ENCODE measurements around the gene PTPN6. TPM values are rescaled to one million over a fixed set of nuclear protein-coding genes. Genes with fewer than 3 reads are reported as not detected.

PTPN6 gene
- total RNA-seq, 3 donors from 2014 or later = 37.4 to 61.7 (median 51.7) TPM

DNA sequence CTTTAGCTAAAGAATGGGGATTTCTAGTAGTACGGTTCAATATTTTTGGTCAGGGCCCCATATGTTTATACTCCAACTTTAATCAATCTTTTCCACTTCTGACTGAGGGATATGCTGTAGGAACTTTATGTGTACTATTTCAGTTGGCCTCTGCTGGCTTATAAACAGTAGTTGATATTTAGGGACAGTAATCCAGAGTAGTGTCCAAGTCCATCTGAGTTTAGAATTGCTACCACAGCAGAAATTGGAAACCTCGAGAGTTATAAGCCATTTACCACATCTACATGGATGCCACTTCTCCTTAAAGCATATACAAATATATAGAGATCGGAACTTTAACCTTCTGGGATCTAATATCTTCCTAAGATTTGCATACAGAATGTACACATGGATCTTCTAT lies 55.5 kb downstream of the PTPN6 start:
- DNase-seq = no peak
- ATAC-seq = no peak
- intact Hi-C loops (cut with DNase I, micrococcal nuclease) = no loop called here
- H3K4me3 ChIP-seq = no peak overlapping the region
- TF ChIP-seq, protein P1, sequence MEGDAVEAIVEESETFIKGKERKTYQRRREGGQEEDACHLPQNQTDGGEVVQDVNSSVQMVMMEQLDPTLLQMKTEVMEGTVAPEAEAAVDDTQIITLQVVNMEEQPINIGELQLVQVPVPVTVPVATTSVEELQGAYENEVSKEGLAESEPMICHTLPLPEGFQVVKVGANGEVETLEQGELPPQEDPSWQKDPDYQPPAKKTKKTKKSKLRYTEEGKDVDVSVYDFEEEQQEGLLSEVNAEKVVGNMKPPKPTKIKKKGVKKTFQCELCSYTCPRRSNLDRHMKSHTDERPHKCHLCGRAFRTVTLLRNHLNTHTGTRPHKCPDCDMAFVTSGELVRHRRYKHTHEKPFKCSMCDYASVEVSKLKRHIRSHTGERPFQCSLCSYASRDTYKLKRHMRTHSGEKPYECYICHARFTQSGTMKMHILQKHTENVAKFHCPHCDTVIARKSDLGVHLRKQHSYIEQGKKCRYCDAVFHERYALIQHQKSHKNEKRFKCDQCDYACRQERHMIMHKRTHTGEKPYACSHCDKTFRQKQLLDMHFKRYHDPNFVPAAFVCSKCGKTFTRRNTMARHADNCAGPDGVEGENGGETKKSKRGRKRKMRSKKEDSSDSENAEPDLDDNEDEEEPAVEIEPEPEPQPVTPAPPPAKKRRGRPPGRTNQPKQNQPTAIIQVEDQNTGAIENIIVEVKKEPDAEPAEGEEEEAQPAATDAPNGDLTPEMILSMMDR (IDR thresholded peaks at IDR 0.05) = no peak
- peaks cover 2% of the 10 kb centered on the region for H3K4me1 ChIP-seq (ENCODE audit: low read depth)
- no peaks in the 10 kb centered on the region for H3K9me3 ChIP-seq
- no peaks in the 10 kb centered on the region for H3K36me3 ChIP-seq (ENCODE audit: low read depth)

DNA sequence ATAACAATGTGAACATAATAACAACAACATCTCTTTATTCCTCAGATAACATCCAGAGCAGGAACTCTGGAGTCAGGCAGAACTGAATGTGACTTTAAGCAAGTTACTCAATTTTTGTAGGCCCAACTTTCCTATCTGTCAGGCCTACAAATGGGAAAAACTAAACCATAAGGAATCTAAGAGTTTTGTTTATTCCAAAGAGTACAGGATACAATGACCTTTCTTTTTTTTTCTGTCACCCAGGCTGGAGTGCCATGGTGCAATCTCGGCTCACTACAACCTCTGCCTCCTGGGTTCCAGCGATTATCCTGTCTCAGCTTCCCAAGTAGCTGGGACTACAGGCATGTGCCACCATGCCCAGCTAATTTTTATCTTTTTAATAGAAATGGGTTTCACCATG lies 57.7 kb downstream of the PTPN6 start:
- TF ChIP-seq, protein P1 (IDR thresholded peaks at IDR 0.05) = no peak
- no peak for ATAC-seq
- no peak for DNase-seq
- intact Hi-C loops (cut with DNase I, micrococcal nuclease) = no loop called here
- peaks cover 3% of the 10 kb centered on the region for H3K36me3 ChIP-seq (ENCODE audit: low read depth)
- H3K9me3 ChIP-seq = no peaks in the 10 kb centered on the region
- H3K4me3 ChIP-seq = no peak overlapping the region
- peaks cover 2% of the 10 kb centered on the region for H3K4me1 ChIP-seq (ENCODE audit: low read depth)

DNA sequence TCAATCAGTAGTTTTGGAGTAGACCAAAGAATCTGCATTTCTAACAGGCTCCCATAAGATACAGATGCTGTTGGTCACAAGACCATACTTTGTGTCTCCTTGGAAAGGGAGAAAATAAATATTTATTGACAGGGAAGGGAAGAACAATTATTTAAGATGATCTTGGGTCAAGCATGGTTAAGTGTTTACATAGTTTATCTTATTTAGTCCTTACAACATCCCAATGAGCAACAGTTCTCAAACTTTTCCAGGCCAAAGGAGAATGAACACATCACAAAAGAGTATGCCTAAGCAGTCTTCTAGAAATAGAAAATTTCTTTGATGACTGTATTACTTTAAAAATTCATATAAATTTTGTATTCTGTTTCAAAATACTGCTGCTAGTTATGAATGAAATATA lies 58.4 kb downstream of the PTPN6 start:
- TF ChIP-seq, protein P1 (IDR thresholded peaks at IDR 0.05) = no peak
- H3K36me3 ChIP-seq (ENCODE audit: low read depth) = peaks cover 3% of the 10 kb centered on the region
- H3K4me1 ChIP-seq (ENCODE audit: low read depth) = peaks cover 2% of the 10 kb centered on the region
- H3K4me3 ChIP-seq = no peak overlapping the region
- intact Hi-C loops (cut with DNase I, micrococcal nuclease) = no loop called here
- H3K9me3 ChIP-seq = no peaks in the 10 kb centered on the region
- DNase-seq (no peak), ATAC-seq (no peak)

Small RNAs within 50 kb of the gene (microRNA-seq; reads per million reads assigned to microRNA genes)
- gene MIR141 (5,191 reads per million, percentile 92 among the genes with 10 or more reads in this experiment), gene MIR200C (55,348 reads per million, percentile 99 among the genes with 10 or more reads in this experiment)

Other genes with a start within 250 kb of the PTPN6 start
- gene COPS7A, start 227.3 kb upstream of the PTPN6 start, total RNA-seq = 10 to 100 TPM; 32.8 to 47.2 (median 39.2) TPM
- gene MLF2, start 198.2 kb upstream of the PTPN6 start, total RNA-seq = 100 to 1,000 TPM; 136 to 177 (median 149) TPM
- gene PTMS, start 185.0 kb upstream of the PTPN6 start, total RNA-seq = 100 to 1,000 TPM; 116 to 549 (median 122) TPM
- gene LAG3, start 178.8 kb upstream of the PTPN6 start, total RNA-seq = 1 to 10 TPM; 1.8 to 4.7 (median 2.1) TPM
- 10 to 100 TPM in 2 of 3 donors, 1 to 10 TPM in 1; 8.9 to 16.5 (median 14.8) TPM for gene CD4, start 161.8 kb upstream of the PTPN6 start, total RNA-seq
- gene GPR162, start 129.5 kb upstream of the PTPN6 start, total RNA-seq = 10 to 100 TPM in 1 of 3 donors, 1 to 10 TPM in 2; 1.7 to 18.6 (median 3.1) TPM
- gene P3H3, start 122.9 kb upstream of the PTPN6 start, total RNA-seq = 10 to 100 TPM in 1 of 3 donors, 1 to 10 TPM in 2; 1.6 to 24.2 (median 5.2) TPM
- gene GNB3, start 110.4 kb upstream of the PTPN6 start, total RNA-seq = 1 to 10 TPM in 1 of 3 donors, under 1 TPM in 2; 0.38 to 5.3 (median 0.96) TPM
- 10 to 100 TPM in 1 of 3 donors, 1 to 10 TPM in 2; 2.8 to 15.3 (median 5.2) TPM for gene CDCA3, start 100.1 kb upstream of the PTPN6 start, total RNA-seq
- gene USP5, start 99.2 kb upstream of the PTPN6 start, total RNA-seq = 10 to 100 TPM; 65.9 to 80.7 (median 79.7) TPM
- 100 to 1,000 TPM; 408 to 766 (median 700) TPM for gene TPI1, start 83.8 kb upstream of the PTPN6 start, total RNA-seq
- 10 to 100 TPM in 2 of 3 donors, 1 to 10 TPM in 1; 9.7 to 11.7 (median 10.6) TPM for gene SPSB2, start 78.1 kb upstream of the PTPN6 start, total RNA-seq
- gene LRRC23, start 46.5 kb upstream of the PTPN6 start, total RNA-seq = 10 to 100 TPM in 1 of 3 donors, 1 to 10 TPM in 2; 4.7 to 11.8 (median 4.9) TPM
- 10 to 100 TPM in 1 of 3 donors, 1 to 10 TPM in 2; 4.5 to 67.3 (median 7.6) TPM for gene ENO2, start 36.8 kb upstream of the PTPN6 start, total RNA-seq
- gene ATN1, start 23.4 kb upstream of the PTPN6 start, total RNA-seq = 100 to 1,000 TPM in 1 of 3 donors, 10 to 100 TPM in 2; 68.5 to 208 (median 82.4) TPM
- gene RNU7-1, start 7.5 kb upstream of the PTPN6 start, total RNA-seq = not detected
- gene C12orf57, start 7.3 kb upstream of the PTPN6 start, total RNA-seq = 100 to 1,000 TPM; 113 to 175 (median 130) TPM
- 100 to 1,000 TPM; 204 to 266 (median 209) TPM for gene PHB2, start 19.3 kb downstream of the PTPN6 start, total RNA-seq
- 10 to 100 TPM; 29.6 to 33.7 (median 33.4) TPM for gene EMG1, start 19.6 kb downstream of the PTPN6 start, total RNA-seq
- 100 to 1,000 TPM in 2 of 3 donors, 10 to 100 TPM in 1; 79.8 to 121 (median 102) TPM for gene LPCAT3, start 67.1 kb downstream of the PTPN6 start, total RNA-seq
- 100 to 1,000 TPM in 2 of 3 donors, 10 to 100 TPM in 1; 36.0 to 304 (median 168) TPM for gene C1S, start 109.4 kb downstream of the PTPN6 start, total RNA-seq
- gene C1R, start 141.1 kb downstream of the PTPN6 start, total RNA-seq = 100 to 1,000 TPM in 2 of 3 donors, 10 to 100 TPM in 1; 38.7 to 273 (median 222) TPM
- gene C1RL, start 157.9 kb downstream of the PTPN6 start, total RNA-seq = 10 to 100 TPM; 47.5 to 61.4 (median 49.4) TPM
- gene RBP5, start 177.5 kb downstream of the PTPN6 start, total RNA-seq = 1 to 10 TPM; 2.2 to 3.8 (median 2.5) TPM
- 10 to 100 TPM; 16.4 to 23.5 (median 18.6) TPM for gene CLSTN3, start 179.0 kb downstream of the PTPN6 start, total RNA-seq
- gene PEX5, start 238.3 kb downstream of the PTPN6 start, total RNA-seq = 10 to 100 TPM; 36.1 to 41.2 (median 38.5) TPM

All from mucosa of descending colon (tissue), 3 donors.